Stimulated activated CD8-positive, alpha-beta memory T cell treated with anti-CD3 and anti-CD28 coated beads, Interleukin-7, amount 100 ng/mL, for 24 hours (primary cell): ENCODE data around the gene GPR108.
"Not testable (repeated sequence)": the region's sequence is repeated elsewhere in the genome, so short reads cannot be mapped to it uniquely, and the experiment has no call there.

Experiments used
- DNase-seq: peaks from one replicate; pipeline ENCODE4 v3.0.0-alpha.2; 2020; ENCODE audit warnings: low read depth

The GPR108 gene

DNA sequence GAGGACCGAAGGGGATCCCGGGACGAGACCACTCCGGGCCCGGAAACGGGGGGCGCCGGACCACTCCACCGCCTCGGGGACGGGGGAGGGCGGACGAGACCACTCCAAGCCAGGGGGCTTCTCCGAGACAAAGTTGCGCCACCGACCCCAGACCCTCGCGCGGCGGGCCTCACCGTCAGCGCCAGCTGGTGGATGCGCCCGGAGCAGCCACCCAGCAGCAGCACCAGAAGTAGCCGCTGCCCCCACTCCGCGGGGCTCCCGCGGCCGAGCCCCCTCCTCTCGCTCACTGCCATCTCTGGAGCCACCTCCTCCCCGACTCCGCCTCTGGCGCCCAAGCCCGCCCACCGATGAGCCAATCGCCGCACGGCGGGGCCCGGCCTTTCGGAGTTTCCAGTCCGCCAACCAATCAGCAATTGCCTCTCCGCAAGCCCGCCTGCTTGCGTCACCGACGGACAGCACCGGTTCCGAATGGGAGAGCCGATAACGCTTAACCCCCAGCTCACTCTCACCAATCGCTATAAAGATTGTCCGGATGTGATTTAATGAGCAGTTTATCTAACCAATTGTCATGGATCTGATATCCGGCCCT is at the start of gene GPR108:
TSS of gene GPR108 (minus strand) at position 297 of the 589 bp plus-strand sequence. CDS start at position 293, 4 bp downstream.
- peak; percentile 98 for DNase-seq

DNA sequence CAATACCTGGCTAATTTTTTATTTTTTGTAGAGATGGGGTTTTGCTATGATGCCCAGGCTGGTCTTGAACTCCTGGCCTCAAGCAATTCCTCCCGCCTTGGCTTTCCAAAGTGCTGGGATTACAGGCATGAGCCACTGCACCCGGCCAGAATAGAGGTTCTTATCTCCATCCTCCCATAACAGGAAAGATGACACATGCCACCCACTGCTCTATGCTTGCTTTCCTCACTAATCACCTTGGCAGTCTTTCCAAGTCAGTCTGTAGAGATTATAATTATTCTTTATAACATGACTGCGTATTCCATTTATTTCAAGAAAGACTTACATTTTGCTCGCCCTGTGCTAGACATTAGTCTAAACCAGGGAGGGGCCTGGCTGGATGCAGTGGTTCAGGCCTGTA is 41.8 kb upstream of the GPR108 start:
- no peak for DNase-seq

DNA sequence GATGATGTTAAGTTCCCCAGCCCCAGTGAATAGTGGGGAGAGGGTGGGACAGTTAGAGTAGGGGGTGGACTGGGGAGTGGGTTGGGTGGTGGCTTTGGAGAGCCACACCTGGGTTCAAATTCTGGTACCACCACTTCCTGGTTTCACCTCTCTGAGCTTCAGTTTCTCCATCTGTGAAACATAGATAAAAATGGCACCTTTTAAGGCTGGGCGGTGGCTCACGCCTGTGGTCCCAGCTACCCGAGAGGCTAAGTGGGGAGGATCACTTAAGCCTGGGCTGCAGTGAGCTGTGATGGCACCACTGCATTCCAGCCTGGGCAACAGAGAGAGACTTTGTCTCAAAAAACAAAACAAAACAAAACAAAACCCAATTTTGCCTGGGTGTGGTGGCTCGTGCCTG is 41.0 kb upstream of the GPR108 start:
- no peak for DNase-seq

DNA sequence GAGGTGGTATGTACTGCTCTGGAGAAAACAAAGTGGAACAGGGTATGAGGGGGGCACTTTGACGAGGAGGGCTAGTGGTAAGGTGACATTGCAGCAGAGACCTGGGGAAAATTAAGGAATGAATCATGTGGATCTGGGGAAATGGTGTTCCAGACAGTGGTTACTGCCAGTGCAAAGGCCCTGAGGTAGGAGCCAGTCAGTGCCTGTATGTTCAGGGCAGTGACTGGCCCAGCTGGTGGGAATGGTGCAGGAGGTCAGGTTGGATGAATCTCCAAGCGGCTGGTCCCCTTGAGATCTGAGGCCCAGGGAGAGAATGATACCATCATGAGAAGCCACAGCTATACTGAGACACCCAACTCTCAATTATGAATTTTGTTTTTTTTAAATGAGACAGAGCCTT is 40.1 kb upstream of the GPR108 start:
- DNase-seq, result no peak

DNA sequence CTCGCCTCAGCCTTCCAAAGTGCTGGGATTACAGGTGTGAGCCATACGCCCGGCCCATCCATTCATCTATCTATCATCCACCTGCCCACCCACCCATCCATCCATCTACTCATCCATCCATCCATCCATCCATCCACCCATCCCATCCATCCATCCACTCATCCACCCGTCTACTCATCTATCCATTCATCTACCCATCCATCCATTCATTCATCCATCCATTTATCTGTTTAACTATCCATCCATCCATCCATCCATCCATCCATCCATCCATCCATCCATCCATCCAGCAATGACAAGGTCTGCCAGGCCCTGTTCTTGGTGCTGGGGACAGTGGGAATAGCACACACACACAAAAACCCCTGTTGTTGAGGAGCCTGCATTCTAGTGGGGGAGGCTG is 39.6 kb upstream of the GPR108 start:
- no peak for DNase-seq

DNA sequence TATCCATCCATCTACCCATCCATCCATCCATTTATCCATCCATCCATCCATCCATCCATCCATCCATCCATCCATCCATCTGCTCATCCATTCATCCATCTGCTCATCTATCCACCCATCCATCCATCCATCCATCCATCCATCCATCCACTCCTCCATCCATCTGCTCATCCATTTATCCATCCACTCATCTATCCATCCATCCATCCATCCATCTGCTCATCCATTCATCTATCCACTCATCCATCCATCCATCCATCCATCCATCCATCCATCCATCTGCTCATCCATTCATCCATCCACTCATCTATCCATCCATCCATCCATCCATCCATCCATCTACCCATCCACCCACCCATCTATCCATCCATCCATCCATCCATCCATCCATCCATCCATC is 38.7 kb upstream of the GPR108 start:
- DNase-seq, result not testable (repeated sequence)

DNA sequence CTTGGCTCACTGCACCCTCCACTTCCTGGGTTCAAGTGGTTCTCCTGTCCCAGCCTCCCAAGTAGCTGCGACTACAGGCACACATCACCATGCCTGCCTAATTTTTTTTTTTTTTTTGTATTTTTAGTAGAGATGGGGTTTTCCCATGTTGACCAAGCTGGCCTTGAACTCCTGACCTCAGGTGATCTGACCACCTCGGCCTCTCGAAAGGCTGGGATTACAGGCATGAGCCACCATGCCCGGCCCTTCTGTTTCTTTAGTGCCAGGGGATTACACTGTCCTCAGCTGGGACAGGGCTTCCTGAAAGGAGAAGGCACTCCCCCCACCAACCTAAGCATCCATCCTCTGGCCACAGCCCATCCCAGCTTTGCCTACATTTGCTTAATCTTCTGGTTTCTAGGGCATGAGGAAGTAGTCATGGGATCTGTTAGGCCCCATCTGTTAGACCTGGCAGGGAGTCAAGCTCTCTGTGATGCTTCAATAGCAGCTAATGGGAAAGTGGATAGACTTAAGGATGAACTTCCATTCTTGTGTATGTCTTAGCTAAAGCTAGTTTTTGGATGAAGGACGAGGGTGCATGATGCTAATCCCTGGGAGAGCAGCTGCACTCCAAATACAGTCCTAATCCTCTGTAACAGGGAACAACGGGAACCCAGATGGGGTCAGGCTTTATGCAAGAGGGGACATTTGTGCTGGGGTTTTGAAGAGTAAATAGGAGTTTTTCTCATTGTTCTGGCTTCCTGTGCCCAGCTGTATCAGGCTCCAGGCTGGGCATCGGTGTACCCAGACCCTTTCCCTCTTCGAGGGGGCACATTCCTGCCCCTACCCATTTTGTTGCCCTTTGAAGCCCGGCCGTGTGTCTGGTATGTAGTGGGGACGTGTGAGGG is 37.7 kb upstream of the GPR108 start:
- DNase-seq, result no peak

DNA sequence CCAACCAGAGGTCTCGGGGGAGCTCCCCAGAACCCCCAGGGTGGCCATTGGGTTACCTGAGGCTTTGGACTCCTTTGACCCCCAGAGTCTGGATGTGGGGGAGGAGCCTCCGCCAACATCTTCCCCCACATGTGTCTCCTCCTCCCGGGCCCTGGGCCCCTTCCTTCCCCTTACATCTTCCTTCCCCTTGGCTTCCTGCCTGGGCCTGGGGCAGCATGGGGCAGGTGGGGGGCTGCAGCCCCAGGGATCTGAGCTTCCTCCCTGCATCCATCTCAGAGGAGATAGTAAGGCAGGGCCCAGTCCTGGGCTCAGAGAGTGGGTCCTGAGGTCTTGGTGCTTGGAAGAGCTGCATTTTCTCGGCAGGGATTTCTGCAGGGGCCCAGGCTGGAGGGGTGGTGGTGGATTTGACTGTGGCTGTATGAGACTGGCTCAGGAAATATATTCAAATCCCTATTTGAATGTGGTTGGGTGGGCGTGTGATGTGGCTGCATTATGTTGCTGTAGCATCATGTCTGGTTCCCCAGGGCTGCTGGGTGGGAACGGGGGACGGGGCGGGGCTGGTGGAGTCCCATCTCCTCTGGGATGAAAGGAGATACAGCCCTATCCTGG is 36.0 kb upstream of the GPR108 start:
- DNase-seq, result no peak

DNA sequence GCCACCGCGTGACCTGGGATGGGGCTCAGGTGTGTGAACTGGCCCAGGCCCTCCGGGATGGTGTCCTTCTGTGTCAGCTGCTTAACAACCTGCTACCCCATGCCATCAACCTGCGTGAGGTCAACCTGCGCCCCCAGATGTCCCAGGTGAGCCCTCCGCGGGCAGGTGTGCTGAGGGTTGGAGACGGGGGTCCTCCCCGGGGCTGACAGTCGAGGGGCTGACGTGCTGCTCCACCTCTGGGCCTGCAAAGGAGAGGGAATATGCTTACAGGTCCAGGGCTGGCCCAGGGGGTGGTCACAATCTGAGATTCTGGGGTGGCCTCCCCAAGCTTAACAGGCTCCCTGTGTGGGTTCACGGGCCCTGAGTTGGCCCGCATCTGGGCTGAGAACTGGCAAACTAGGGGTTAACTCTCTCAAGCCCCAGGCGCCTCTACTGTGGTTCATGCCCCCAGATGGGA is 35.5 kb upstream of the GPR108 start:
- no peak for DNase-seq

DNA sequence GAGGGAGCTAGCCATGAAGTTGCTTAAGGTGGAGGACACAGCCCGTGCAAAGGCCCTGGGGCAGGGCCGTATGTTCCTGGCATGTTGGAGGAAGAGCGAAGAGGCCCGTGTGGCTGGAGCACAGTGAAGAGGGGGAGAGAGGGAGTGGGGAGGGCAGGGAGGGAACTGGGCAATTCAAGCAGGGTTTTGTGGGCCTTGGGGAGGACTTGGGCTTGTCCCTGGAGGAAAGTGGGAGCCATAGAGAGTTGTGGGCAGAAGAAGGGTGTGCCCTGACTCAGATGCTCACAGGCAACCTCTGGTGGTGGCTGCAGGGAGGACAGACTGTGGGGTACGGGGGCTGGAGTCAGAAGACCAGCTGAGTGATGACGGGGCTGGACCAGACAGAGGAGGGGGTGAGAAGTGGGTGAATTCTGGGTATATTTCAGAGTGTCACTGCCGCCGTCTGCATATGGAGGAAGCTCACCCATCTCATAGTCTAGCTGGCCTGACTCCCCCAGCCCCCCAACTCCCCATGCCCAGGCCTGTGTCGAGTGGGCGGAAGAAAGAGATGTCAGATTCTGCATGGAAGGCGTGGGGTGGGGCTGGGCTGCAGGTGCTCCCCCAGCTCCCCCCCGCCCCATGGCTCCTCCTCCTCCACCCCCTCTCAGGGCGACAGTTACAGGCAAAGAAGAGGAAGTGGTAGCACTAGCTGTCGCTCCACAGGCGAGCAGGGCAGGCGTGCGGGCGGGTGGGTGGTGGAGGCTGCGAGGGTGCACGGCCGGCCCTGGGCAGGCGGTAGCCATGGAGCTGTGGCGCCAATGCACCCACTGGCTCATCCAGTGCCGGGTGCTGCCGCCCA is 34.9 kb upstream of the GPR108 start, which contains the start of gene VAV1:
TSS of gene VAV1 (plus strand) at position 681 of the 838 bp plus-strand sequence. CDS start at position 781, 100 bp downstream.
- DNase-seq, result peak; percentile 63

DNA sequence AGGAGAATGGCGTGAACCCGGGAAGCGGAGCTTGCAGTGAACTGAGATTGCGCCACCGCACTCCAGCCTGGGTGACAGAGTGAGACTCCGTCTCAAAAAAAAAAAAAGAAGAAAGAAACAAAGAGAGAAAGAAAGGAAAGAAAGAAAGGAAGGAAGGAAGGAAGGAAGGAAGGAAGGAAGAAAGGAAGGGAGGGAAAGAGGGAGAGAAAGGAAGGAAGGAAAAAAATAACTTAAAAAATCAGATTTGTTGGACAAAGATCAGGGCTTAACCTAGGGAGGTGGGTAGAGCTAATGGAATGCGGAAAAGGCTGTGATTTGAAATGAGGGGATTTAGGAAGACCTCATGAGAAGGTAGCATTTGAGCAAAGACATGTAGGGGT is 34.3 kb upstream of the GPR108 start:
- DNase-seq, result not testable (repeated sequence)

DNA sequence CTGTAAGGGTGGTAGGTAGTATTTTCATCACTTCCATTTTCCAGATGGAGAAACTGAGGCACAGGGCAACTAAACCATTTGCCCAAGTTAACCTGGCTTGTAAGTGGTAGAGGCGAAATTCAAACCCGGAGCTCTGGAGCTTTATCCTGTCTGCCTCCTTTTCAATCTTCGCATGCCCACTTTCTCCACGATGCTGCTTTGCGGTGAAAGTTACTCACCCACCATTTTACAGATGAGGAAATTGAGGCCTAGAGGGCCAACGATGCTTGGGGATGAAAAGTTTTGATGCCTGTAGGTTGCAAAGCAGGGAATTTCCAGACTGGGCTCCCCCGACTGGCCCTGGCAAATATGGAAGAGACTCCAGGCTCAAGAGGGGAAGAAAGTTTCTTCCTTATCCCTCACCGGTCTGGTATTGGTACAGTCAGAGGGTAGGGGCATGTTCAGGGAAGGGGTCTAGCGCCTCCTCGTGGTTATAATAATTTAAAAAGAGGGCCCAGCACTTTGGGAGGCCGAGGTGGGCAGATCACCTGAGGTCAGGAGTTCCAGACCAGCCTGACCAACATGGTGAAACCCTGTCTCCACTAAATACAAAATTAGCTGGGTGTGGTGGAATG is 31.7 kb upstream of the GPR108 start:
- no peak for DNase-seq

DNA sequence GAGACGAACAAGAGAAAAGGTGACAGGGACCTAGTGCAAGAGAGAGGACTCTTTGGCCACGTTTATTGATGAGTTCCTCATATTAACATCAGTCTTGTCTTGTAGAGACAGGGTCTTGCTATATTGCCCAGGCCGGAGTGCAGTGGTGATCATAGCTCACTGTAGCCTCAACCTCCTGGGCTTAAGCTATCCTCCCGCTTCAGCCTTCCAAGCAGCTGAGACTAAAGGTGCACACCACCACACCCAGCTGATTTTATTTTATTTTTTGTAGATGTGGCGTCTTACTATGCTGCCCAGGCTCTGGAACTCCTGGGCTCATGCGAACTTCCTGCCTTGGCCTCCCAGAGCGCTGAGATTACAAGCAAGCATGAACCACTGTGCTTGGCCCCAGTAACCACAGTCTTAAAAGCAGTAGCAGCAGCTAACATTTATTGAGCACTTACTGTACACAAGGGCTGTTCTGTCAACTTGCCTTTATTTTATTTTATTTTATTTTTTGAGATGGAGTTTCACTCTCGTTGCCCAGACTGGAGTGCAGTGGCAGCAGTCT is 30.9 kb upstream of the GPR108 start:
- DNase-seq, result no peak

DNA sequence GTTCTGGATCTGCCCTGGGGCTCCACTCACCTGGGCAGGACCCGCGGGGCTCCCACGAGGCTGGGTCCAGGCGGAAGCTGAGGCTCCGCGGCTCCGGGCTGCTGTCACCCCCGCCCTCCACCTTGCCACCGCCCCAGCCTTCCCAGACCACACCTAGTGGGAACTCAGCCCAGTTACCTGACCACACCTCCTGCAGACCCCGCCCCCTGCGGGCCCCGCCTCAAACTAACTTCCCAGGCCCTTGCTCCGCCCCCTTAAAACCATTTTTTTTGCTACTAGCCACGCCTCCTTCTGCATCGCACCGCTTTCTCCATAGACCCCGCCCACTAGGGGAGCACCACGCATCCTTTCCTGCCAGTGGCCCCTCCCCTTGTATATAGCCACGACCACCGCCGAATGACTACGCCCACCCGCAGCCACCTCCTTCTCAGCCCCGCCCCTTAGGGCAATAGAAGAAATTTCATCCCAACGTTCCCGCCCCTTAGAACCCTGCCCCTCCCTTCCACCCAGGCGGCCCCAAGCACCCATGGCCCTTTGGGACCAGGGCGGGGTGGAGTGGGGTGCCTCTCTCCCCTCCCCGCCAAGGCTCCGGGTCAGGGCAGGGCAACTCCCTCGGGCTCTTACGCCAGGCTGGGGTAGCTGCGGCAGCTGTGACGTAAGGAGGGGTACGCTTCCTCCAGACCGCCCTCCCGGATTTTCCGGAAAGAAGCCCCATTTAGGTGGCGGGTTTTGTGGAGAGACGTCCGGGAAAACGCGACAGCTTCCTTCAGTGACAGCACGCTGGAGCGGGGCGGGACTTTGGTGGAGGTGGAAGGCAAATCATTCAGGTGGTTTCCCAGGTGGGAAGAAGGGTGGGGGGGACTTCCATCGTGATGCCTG is 30.2 kb upstream of the GPR108 start, which contains the start of gene SH2D3A:
TSS of gene SH2D3A (minus strand) at position 79 of the 879 bp plus-strand sequence. CDS start 3,687 bp downstream, outside the sequence.
- DNase-seq, result peak; percentile 84

DNA sequence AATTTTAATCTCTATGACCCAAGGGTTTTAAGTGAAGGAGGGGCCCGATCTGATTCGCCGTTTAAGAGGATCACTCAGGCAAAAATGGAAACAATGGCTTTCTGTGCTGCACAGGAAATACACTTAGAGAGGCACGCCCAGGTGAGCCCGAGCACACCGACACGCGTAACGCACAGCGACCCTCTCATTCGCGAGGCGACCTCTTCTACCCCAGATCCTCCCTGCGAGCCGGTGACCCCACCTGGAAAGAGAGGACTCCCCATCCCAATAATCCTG is 29.6 kb upstream of the GPR108 start:
- DNase-seq, result no peak

DNA sequence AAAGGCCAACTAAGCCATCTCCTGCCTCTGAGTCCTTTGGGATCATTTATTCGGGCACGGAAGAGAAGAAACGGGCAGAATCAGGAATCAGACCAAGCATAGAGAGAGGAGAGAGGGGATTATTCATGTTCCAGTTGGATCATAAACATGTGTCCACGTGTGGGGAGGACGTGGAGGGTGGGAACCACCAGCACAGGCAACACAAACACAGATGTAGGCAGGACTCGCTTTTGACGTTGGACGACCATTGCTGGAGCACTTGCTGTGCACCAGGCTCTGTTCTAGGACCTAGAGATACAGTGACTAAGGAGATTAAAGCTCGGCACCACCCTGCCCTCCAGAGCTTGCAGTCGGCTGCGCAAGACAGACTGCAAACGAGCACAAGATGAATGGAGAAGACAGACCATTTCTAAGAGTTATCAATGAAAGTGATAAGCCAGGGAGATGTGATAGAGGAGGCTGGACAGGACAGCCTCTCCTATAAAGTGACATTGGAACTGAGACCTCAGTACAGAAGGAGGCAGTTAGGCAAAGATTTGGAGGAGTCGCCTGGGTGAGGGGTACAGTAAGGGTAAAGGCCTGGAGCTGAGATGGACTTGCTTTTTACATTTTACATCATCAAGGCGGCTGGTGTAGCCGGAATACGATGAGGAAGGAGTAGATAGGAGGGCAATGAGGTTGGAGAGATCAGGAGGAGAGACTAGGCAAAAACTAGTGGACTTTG is 29.1 kb upstream of the GPR108 start:
- no peak for DNase-seq

DNA sequence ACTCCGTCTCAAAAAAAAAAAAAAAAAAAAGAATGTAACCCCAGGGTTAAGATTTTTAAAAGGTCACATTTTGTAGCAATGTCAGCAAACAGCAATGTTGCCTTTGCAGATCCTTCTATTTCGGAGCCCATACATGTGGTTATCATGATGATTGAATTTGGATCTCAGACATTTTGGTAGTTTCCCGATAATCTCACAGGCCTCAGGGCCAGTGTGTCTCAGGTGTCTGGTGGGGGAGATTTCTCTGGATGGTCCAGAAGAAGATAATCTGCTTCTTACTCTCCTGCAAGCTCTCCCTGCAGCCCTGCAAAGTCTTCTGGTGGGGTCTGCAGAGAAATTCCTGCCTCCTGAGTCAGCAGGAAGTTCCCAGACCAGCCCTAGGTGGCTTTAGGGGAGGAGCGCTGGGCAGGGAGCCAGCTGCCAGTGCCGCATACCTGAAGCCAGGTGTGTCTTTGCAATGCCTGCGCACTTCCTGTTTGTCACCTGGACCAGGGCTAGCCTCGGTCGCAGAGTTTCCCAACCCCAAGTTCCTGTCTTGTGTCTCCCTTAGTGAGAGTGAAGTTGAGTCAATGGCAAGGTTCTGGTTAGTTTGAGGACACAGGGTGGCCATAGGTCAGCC is 28.5 kb upstream of the GPR108 start:
- no peak for DNase-seq

DNA sequence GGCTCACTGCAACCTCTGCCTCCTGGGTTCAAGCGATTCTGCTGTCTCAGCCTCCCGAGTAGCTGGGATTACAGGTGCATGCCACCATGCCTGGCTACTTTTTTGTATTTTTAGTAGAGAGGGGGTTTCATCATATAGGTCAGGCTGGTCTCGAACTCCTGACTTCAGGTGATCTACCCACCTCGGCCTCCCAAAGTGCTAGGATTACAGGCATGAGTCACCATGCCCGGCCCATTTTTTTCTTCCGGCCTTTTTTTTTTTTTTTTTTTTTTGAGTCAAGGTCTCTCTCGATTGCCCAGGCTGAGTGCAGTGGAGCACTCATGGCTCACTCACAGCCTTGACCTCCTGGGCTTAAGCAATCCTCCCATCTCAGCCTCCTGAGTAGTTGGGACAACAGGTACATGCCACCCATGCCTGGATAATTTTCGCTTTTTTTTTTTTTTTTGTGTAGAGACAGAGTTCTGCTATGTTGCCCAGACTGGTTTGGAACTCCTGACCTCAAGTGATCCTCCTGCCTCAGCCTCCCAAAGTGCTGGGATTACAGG is 24.9 kb upstream of the GPR108 start:
- not testable (repeated sequence) for DNase-seq
